HG03432 (cell line): ENCODE measurements around the gene ETNPPL.

Experiments
- ATAC-seq: cut with Tn5 transposase; IDR thresholded peaks from one replicate; pipeline ENCODE4 v1.9.1; 2021; ENCODE audit warnings: mild to moderate bottlenecking, moderate library complexity; ENCODE audit not compliant: unreplicated experiment

Gene ETNPPL

DNA sequence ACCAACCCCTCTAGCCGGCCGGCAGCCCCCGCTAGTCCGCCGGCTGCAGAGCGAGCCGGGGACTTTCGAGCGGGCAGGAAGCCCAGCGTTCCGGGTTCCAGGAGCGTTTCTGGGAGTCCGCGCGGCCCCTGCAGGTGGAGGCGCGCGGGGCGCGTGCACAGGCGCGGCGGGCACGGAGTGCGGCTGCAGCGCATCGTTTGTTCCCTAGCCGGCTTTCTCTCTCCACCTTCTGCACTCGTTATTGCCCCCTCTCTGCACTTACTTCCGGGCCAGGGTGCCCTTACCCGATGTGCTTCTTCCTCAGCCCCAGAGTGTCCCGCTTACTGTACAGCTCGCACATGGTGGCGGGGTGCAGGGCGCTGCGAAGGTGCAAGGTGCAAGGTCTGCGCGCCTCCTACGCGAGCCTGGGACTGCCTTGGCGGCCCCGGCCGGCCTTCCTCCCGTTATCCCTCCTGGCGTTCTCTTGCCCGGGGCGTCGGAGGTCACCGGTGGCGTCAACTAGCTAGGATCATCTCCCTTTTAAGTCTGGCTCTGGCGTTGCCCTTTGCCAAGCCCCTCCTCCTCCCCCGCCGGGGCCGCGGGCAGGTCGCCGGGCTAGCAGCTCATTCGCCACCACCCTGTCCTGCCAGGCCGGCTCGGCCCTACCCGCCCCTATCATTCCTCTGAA, at the start of gene ETNPPL:
ETNPPL (minus strand) TSS at position 495 of the 667 bp plus-strand sequence; CDS start at position 340, 155 bp downstream.
- ATAC-seq, result peak; percentile 62

DNA sequence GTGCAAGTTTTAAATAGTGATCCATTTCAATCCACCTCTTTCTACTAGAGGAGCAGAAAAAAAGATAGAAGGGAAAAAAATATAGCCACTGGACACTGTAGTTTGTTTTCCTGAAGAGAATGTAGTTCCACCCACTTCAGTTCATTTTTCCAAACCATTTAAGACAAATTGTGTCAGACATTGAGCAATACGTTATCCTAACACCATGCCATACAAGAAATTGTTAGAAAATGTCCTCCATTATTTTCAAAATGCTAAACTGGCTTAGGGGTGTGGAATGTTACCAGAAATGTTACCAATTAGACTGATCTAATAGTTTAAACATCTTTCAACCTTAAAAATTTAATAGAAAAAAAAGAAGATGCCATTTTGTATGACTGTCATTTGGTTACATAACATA, 48.6 kb upstream of the ETNPPL start:
- no peak for ATAC-seq

DNA sequence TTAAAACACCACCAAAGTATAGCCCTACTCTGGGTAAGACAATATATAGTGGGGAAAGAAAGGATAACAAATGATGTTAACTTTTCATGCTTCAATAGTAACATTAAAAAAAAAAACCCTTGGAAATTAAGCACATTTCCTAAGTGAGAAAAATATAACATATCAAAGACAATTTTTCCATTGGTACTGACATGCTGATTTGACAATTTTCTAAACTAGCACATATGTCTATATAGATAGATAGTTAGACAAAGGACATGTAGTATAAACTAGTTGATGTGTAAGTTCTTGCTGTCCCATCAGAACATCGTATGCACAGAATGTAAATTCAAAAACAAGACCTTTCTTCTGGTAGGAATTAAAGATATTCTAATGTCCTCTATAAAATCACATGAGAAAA, 47.2 kb upstream of the ETNPPL start:
- ATAC-seq, result no peak

DNA sequence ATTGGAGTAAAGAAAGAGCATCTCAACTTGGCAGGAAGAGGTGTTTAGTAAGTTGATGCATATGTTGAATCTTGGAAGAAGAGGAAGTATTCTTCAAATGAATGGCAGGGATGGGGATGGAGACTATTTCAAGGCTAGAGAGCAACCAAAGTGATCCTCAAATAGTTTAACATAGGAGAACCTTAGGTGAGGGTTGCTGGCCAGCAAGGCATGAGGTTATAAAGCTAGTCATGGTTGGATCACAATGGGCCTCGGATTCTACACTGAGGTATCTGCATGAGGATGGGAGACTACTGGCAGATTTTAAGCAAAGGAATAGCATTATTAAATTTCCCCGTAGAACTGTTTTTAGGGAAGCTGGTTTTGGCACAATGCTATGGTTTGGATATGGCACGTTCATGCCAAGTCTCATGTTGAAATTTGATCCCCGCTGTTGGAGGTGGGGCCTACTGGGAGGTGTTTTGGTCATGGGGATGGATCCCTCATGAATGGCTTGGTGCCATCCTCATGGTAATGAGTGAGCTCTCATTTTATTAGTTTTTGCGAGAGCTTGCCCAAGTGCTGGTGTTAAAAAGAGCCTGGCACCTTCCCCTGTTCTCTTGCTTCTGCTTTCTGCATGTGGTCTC, 41.9 kb upstream of the ETNPPL start:
- ATAC-seq, result no peak

DNA sequence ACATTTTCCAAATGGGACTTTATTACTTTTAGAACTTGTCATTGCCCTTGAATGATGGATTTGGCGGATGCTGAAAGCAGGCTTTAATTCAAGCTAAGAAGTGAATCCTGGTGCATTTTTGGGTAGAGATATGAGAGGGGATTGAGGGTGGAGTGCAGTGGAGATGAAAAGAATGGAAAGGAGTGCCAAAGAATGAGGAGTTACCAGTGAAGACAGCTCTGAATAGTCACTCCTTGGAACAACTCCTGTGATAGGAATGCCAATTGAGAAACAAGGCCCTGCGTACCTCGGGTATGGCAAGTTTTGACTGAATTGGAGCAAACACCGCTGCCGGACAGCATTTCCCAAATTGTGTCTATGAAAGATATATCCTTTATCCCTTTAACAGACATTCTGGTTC, 36.5 kb upstream of the ETNPPL start:
- ATAC-seq, result no peak

DNA sequence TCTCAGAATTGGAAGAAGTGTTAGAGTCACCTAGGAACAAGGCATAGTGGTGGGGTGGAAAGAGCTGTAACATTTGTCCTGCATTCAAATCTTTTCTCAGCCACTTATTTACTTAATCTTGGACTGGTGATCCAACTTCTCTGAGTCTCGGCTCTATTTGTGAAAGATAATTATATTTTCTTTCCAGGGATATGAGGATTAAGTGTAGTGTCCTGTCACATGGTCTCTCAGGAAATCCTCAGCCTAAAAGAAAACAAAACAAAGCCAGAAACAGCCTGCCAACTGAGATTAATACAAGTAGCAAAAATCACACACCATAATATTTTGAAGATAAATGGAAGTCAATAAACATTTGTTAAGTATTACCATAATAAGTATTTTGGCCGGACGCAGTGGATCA, 33.3 kb upstream of the ETNPPL start:
- ATAC-seq, result no peak

DNA sequence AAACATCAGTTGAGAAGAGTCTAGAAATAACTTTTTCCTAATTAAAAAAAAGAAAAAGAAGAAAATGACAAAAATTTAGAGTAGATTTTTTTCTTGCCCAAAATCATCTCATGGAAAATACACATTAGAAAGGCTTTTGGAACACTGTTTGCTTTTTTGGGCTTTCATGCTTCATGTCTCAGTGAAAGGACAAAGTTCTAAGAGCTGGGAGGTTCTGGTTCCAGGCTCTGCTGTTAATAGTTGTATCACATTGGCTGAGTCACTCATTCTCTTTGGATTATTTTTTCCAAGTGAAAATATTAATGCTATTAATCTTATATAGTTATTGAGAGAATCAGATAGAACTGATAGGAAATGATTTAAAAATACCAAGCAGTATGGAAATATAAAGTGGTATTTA, 32.9 kb upstream of the ETNPPL start:
- ATAC-seq, result no peak

DNA sequence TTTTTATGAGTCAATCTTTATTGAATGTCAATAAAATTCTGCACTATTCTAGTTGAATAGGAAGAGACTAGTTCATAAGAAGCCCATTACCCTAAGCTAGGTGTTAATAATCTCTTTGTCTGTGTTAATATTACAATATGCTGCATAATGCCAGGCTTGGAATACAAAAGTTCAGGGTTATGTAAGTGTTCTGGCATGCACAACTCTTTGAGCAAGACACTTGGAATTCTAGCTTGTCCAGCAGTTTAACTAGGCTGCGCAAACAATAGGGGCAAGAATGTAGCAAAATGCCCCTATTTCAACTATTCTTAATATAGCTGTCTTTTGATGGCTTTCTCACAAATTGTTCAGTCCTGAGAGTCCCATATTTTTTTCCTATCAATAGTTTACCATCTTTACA, 31.3 kb upstream of the ETNPPL start:
- no peak for ATAC-seq

DNA sequence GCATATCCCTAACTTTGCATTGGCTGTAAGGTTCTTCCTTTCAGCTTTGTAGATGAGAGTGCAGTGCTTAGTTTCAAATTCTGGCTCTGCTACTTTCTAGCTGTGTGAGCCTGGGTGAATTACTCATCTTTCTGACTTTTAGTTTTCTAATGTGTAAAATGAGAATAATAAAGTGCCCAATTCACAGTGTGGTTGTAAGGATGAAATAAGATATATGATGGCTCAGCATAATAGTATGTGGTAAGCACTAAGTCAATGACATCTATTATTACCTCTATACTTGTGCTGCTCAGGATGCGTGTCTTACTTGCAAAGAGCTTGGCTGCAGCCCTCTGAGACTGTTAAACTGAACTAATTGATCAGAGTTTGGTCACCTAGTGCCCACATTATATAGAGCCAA, 30.6 kb upstream of the ETNPPL start:
- no peak for ATAC-seq

DNA sequence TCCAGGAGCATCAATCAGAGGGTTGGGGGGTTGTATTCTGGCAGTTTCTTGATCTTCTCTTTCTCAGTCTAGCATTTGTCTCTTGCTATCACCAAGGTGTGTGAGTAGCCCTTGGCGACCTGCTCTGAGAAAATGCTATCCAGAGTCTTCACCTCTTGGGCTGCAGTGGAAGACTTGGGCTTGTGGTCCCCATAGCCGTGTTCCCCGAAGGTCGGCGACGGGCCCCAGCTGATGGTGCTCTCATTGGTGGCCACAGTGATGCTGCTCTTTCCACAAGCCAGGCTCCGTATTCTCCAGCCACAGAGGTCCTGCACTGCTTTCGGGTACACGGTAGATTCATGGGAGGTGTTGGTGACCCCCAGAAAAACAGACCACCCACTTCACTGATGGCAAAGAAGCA, 25.9 kb upstream of the ETNPPL start:
- no peak for ATAC-seq

DNA sequence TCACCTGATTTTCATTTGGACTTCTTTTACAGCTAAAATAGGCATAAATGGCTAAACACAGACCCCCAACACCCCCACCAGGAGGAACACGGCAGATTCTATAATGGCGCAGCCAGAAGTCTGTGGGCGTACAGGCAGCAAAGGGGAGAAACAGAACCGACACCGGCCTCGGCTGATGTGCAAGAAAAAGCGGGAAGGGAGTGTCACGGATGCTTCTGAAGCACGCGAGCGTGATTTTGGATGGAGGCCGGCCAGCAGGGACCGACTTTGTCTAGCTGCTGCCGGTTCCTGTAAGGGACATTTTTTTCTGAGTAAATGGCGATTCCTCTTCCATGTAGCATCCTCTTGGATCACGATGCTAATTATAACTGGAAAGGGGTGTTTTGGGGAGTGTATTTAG, 24.9 kb upstream of the ETNPPL start:
- no peak for ATAC-seq

DNA sequence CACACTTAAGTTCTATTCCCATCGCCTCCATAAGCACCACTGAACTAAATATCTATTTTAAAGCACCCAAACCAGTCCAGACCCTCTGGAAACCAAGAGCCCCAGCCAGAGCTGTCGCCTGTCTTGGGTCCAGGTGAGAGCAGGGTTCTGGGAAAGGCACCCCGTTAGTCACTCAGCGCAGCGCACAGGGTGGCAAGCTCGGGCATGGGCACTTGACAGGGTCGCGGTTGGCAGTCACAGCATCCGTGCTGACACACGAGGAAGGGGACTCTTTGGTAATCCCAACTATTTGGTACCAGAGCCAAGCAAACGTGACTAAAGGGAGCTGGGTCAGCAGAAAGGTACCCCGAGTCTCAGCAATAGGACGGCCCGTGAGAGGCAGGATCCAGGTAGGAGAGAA, 24.3 kb upstream of the ETNPPL start:
- ATAC-seq, result no peak

DNA sequence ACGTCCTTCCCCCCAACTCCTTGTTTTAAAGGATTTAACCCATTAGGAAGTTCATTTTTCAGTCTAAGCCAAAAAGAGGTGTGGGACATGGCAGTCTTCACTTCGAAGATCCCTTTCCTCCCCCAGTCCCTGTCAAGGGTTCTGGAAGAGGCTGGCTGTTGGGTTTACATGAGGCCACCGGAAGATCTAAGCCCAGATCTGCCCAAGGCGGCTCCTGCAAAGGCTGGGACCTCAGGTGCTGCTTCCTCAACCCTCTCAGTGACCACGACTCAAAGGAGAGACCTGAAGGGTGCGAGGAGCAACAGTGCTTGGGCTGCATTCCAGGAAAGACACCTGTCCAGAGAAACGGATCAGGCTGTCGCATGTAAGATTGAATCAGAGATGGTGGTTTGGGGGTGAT, 23.5 kb upstream of the ETNPPL start:
- no peak for ATAC-seq

DNA sequence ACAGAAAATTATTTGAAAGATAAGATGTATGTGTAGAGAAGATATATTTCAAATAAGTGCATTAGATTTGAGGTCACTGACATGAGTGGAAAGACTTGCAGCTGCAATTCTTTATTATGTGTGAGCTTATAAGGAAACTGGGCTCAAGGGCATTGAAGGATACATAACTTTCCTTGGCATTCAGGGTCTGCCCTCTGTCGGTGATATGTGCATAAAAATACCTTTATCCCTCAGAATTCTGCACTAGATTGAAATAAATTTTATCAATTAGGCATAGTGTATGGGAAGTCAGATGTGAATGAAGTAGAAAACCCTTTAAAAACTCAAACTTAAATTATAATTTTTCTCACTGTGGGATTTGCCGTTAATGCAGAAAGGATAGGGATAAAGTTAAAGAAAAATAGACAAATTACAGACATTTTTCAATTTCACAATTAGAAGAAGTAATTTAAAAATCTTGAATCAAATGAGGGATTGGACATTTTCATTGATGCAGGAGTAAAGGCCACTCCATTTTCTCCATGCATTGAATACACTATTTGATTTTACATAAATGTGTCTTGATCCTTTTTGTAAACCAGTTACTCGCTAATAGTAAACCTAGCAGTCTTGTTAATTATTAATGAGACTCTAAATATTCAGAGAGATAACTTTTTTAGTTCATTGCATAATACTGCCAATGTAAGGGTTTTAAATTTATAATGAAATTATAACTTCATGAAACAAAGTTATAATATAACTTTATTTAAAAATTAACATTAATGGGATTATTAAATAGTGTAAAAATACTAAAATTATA, 21.0 kb upstream of the ETNPPL start:
- no peak for ATAC-seq

DNA sequence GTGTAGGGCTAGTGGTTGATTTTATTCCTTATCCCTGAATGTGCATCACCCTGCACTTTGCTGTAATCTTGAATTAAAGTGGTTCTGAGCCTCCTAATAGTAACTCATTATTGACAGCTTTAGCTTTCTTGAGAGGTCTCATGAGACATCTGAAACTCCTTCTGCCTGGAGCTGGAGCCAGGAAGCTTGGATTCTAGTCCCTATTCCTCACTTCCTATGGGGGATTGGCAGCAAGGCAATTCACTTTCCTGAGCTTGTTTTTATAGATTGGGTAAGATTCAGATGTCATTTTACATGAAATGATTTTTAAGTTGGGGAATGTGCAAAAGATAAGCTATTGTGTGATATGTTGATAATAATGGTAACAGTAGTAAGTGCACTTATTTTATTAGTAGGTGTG, 17.1 kb upstream of the ETNPPL start:
- no peak for ATAC-seq

DNA sequence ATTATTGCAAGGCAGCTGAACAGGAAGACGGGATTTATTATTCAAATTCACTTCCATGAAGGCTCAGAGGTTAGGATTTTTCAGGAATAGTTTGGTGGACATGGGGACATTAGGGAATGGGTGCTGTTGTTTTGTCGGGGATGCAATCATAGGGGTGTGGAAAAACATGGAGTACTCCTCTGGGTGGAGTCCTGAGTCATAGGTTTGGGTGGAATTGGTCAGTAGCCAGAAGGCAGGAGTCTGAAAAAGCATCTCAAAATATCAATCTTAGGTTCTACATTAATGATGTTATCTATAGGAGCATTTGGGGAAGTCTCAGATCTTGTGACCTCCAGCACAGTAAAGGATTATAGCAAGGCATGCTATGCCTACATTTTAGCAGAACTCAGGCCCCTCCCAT, 14.5 kb upstream of the ETNPPL start:
- ATAC-seq, result no peak

DNA sequence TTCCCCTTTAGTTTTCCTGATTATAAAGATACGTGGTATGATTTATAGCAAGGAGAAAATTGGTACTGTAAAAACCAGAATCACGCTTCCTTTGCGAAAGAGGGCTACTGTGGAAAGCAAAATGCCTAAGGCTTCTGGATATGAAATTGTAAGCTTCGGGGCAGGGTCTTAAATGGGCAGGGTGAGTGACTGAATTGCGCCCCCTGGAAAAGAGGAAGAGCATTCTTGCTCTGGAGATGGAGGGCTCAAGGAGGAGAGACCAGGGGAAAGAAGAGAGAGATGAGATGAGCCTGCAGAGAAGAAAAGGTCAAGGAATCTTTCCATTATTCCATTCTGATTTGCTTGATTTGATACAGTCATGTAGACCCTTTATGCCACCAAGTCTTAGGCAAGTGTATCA, 13.1 kb upstream of the ETNPPL start:
- no peak for ATAC-seq

DNA sequence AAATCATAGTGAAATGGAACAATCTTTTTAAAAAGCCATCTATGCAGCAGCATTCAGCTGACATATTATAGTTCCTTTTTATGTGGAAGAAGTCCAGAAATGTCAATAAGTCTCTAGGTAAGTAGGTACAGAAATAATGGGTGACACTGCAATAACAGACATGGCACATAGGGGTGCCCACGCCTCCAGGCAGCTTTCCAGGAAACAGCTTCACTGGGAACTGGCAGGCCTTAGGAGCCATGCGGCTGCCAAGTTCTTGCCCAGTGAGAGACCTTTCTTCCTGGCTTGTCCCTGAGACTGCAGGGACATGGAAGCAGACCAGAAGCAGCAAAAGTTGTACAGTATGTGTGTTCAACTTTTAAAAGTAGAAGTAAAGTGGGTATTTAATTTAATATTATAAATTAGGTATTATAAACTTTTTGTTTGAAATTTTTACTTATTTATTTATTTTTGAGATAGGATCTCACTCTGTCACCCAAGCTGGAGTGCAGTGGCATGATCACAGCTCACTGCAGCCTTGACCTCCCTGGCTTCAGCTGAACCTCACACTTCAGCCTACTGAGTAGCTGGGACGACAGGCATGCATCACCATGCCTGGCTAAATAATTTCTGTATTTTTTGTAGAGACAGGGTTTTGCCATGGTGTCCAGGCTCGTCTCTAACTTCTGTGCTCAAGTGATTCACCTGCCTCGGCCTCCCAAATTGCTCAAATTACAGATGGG, 12.1 kb upstream of the ETNPPL start:
- ATAC-seq, result no peak

DNA sequence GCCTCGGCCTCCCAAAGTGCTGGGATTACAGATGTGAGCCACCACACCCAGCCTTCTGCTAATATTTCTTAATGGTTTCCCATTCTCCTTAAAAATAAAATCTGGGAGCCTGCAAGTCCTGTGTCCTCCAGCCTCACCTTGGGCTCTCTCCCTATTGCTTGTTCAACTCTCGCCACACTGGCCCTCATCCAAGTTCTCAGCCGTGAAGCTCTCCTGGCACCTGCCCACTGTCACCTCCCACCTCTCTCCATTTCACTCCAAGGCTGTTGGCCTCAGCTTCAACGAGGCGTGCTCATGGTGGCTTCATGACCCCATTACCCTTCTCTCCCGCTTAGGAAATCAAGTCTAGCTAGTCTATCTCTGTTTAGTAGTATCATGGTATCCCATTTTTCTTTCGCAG, 9.5 kb upstream of the ETNPPL start:
- ATAC-seq, result no peak

DNA sequence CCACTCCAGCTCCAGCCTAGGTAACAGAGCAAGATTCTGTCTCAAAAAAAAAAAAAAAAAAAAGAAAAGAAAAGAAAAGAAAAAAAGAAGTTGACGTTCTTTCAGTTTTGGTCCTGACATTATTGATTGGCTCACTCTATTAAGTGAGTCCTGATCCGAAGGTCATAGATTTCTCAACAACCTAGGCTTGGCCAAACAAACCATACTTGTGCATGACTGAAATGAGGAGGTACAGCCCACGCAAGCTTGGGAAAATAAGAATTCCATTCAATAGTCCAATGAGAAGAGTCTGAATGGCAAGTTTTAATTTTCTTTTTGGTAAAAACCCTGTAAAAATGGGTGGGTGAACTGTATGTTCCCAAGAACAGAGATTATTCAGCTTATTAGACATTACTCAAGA, 3.2 kb upstream of the ETNPPL start:
- ATAC-seq, result no peak

DNA sequence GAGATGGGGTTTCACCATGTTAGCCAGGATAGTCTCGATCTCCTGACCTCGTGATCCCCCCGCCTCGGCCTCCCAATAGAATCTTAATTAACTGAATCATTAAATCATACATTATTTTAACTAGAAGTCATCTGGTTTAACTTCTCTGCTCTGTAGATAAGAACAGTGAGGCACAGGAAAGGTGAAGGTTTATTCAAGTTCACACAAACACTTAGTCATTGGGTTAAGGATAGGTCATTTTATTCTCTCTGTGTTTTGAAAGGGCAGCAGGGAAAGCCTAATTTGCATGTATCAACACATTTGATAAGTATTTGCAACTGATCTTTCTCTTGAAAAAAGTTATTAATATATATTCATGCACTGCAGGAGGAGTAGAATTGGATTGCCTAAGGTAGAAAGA, 1.1 kb upstream of the ETNPPL start:
- no peak for ATAC-seq

DNA sequence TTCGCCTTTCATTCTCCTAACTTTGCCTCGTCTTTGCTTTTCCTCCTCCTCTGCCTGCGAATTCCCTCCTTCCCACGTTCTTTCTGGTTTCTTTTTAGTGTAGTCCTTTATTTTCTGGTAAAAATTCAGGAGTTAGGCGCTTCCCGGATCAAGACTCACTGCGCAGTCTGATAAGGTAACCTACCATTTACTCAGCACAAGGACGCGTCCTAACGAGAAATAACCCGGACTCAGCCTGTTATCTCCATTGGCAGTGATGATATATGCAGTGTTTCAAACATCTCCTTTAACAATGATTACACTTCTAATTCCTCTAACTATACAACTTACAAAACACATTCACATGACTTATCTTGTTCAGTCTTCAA, 357 bp upstream of the ETNPPL start:
- no peak for ATAC-seq
